ENCODE data around the gene BAMBI.
"Not testable (repeated sequence)": the region's sequence is repeated elsewhere in the genome, so short reads cannot be mapped to it uniquely, and the experiment has no call there.

BAMBI gene

GRCh38 chr10:28652106-28652505, 25.2 kb upstream of the BAMBI start:
- Histone ChIP-seq H3K36me3 (ENCODE audit: low read depth) (no peaks in the 10 kb centered on the region), H3K27ac (ENCODE audit: poor library complexity, severe bottlenecking) (no peak overlapping the region), H3K9me3 (ENCODE audit: severe bottlenecking) (no peaks in the 10 kb centered on the region), H3K27me3 (ENCODE audit: insufficient read depth, poor library complexity, severe bottlenecking) (no peaks in the 10 kb centered on the region), H3K4me3 (ENCODE audit: severe bottlenecking) (no peak overlapping the region), H3K4me1 (ENCODE audit: insufficient read depth, poor library complexity, severe bottlenecking) (no peaks in the 10 kb centered on the region)
- DNase-seq (ENCODE audit: low spot score) (no peak), ATAC-seq (ENCODE audit: low read depth) (no peak)
- no peak for TF ChIP-seq CTCF (IDR thresholded peaks at IDR 0.05; ENCODE audit: poor library complexity, severe bottlenecking)

- no peaks in the 10 kb centered on the region for H3K27me3 ChIP-seq (ENCODE audit: insufficient read depth, poor library complexity, severe bottlenecking)
- H3K27ac ChIP-seq (ENCODE audit: poor library complexity, severe bottlenecking) = no peak overlapping the region
- H3K36me3 ChIP-seq (ENCODE audit: low read depth) = no peaks in the 10 kb centered on the region
- ATAC-seq (ENCODE audit: low read depth) = no peak
- no peak for DNase-seq (ENCODE audit: low spot score)
- H3K4me3 ChIP-seq (ENCODE audit: severe bottlenecking) = no peak overlapping the region
- no peaks in the 10 kb centered on the region for H3K9me3 ChIP-seq (ENCODE audit: severe bottlenecking)
- H3K4me1 ChIP-seq (ENCODE audit: insufficient read depth, poor library complexity, severe bottlenecking) = no peaks in the 10 kb centered on the region
- no peak for TF ChIP-seq CTCF (IDR thresholded peaks at IDR 0.05; ENCODE audit: poor library complexity, severe bottlenecking)
Observed at GRCh38 chr10:28652703-28653102, 24.6 kb upstream of the BAMBI start.

- H3K4me1 ChIP-seq (ENCODE audit: insufficient read depth, poor library complexity, severe bottlenecking); H3K9me3 ChIP-seq (ENCODE audit: severe bottlenecking); H3K4me3 ChIP-seq (ENCODE audit: severe bottlenecking); H3K27me3 ChIP-seq (ENCODE audit: insufficient read depth, poor library complexity, severe bottlenecking); ATAC-seq (ENCODE audit: low read depth); H3K36me3 ChIP-seq (ENCODE audit: low read depth); H3K27ac ChIP-seq (ENCODE audit: poor library complexity, severe bottlenecking); DNase-seq (ENCODE audit: low spot score): not testable (repeated sequence)
Observed at GRCh38 chr10:28658824-28659223, 18.5 kb upstream of the BAMBI start.

GRCh38 chr10:28661035-28661434, 16.3 kb upstream of the BAMBI start:
- DNase-seq (ENCODE audit: low spot score) = no peak
- Histone ChIP-seq H3K27ac (ENCODE audit: poor library complexity, severe bottlenecking) (no peak overlapping the region), H3K4me3 (ENCODE audit: severe bottlenecking) (no peak overlapping the region), H3K9me3 (ENCODE audit: severe bottlenecking) (no peaks in the 10 kb centered on the region), H3K27me3 (ENCODE audit: insufficient read depth, poor library complexity, severe bottlenecking) (no peaks in the 10 kb centered on the region), H3K36me3 (ENCODE audit: low read depth) (no peaks in the 10 kb centered on the region), H3K4me1 (ENCODE audit: insufficient read depth, poor library complexity, severe bottlenecking) (no peaks in the 10 kb centered on the region)
- TF ChIP-seq CTCF (IDR thresholded peaks at IDR 0.05; ENCODE audit: poor library complexity, severe bottlenecking) = no peak
- ATAC-seq (ENCODE audit: low read depth) = peak; percentile 73

- no peak for DNase-seq (ENCODE audit: low spot score)
Observed at GRCh38 chr10:28663576-28664368, 13.5 kb upstream of the BAMBI start.

More at GRCh38 chr10:28663576-28664368, 13.5 kb upstream of the BAMBI start:
- Histone ChIP-seq H3K36me3 (ENCODE audit: low read depth) (no peaks in the 10 kb centered on the region), H3K27ac (ENCODE audit: poor library complexity, severe bottlenecking) (no peak overlapping the region), H3K4me1 (ENCODE audit: insufficient read depth, poor library complexity, severe bottlenecking) (no peaks in the 10 kb centered on the region), H3K9me3 (ENCODE audit: severe bottlenecking) (no peaks in the 10 kb centered on the region), H3K27me3 (ENCODE audit: insufficient read depth, poor library complexity, severe bottlenecking) (peaks cover 20% of the 10 kb centered on the region), H3K4me3 (ENCODE audit: severe bottlenecking) (no peak overlapping the region)
- ATAC-seq (ENCODE audit: low read depth) = peak; percentile 89
- peak; percentile 93 for TF ChIP-seq CTCF (IDR thresholded peaks at IDR 0.05; ENCODE audit: poor library complexity, severe bottlenecking)

All from RWPE2 (cell line).